WTC11 (cell line): ENCODE data around the gene SH2D6. TPM values are rescaled to one million over a fixed set of nuclear protein-coding genes. Genes with fewer than 3 reads are reported as not detected.
A peak's percentile ranks its signal among the peaks of the same experiment; 100 is the strongest.

Experiments
- ATAC-seq: fragments of 200-7000 bp; cut with Tn5 transposase; 2 replicates; pipeline ENCODE4 v1.10.0; 2021; ENCODE audit warnings: mild to moderate bottlenecking, moderate library complexity
- Bru-seq: library from RNA; stranded (reverse); fragments of 400-500 nt; gene quantifications from one replicate; lab custom pipeline; 2021; lab: Mats Ljungman, UMichigan
- CTCF ChIA-PET: fragments of 300-600 bp; sonication (Branson Sonifier 250); formaldehyde crosslinking; loops from one replicate; lab custom pipeline; 2021; ENCODE audit warnings: antibody characterized with exemption; lab: Charles Lee
- POLR2A ChIA-PET: fragments of 350-600 bp; sonication (Branson Sonifier 250); formaldehyde crosslinking; loops from one replicate; lab custom pipeline; 2021; ENCODE audit warnings: antibody characterized with exemption; lab: Charles Lee
- DNase-seq: peaks from one replicate; pipeline ENCODE4 v3.0.0; 2021; ENCODE audit warnings: low spot score
- H3K27ac Mint-ChIP-seq: 2 replicates; pipeline ENCODE4 v1.8.0; 2021; ENCODE audit warnings: mixed read lengths
- H3K27me3 Mint-ChIP-seq: 2 replicates; pipeline ENCODE4 v1.8.0; 2021; ENCODE audit warnings: low read depth, mild to moderate bottlenecking, moderate library complexity, mixed read lengths
- H3K36me3 Mint-ChIP-seq: 2 replicates; pipeline ENCODE4 v1.8.0; 2021; ENCODE audit warnings: mixed read lengths
- H3K4me1 Mint-ChIP-seq: 2 replicates; pipeline ENCODE4 v1.8.0; 2022; ENCODE audit warnings: mixed read lengths
- H3K4me3 Mint-ChIP-seq: 2 replicates; pipeline ENCODE4 v1.8.0; 2021; ENCODE audit warnings: mild to moderate bottlenecking, moderate library complexity, mixed read lengths
- H3K9me3 Mint-ChIP-seq: 2 replicates; pipeline ENCODE4 v1.8.0; 2021; ENCODE audit warnings: mixed read lengths
- CBFB ChIP-seq: sonication (generic); formaldehyde crosslinking; IDR thresholded peaks from 2 replicates; pipeline ENCODE4 v1.8.1; 2022; ENCODE audit warnings: mild to moderate bottlenecking, low read depth, missing genetic modification reagents
- EMX1 ChIP-seq: fragments of 250-450 bp; sonication (Bioruptor Pico); IDR thresholded peaks from 2 replicates; pipeline ENCODE4 v1.8.0; 2021; ENCODE audit warnings: mild to moderate bottlenecking
- FOXP1 ChIP-seq: sonication (generic); formaldehyde crosslinking; IDR thresholded peaks from 2 replicates; pipeline ENCODE4 v1.8.0; 2022; ENCODE audit warnings: missing genetic modification reagents, mild to moderate bottlenecking, moderate library complexity, borderline replicate concordance
- GABPB1 ChIP-seq: sonication (generic); formaldehyde crosslinking; IDR thresholded peaks from 2 replicates; pipeline ENCODE4 v1.8.1; 2023; ENCODE audit warnings: mild to moderate bottlenecking, missing genetic modification reagents
- IRF2 ChIP-seq: sonication (generic); formaldehyde crosslinking; IDR thresholded peaks from 2 replicates; pipeline ENCODE4 v1.8.0; 2022; ENCODE audit warnings: low read depth, missing genetic modification reagents, borderline replicate concordance
- NFATC4 ChIP-seq: fragments of 250-450 bp; sonication (Bioruptor Pico); IDR thresholded peaks from 2 replicates; pipeline ENCODE4 v1.9.0; 2021; ENCODE audit warnings: mild to moderate bottlenecking
- NR2C2 ChIP-seq: sonication (generic); formaldehyde crosslinking; IDR thresholded peaks from 2 replicates; pipeline ENCODE4 v1.8.0; 2022; ENCODE audit warnings: mild to moderate bottlenecking, missing genetic modification reagents
- RELA ChIP-seq: sonication (generic); formaldehyde crosslinking; IDR thresholded peaks from 2 replicates; pipeline ENCODE4 v1.8.1; 2022; ENCODE audit warnings: missing genetic modification reagents, mild to moderate bottlenecking, borderline replicate concordance
- SOX15 ChIP-seq: fragments of 250-450 bp; sonication (Bioruptor Pico); IDR thresholded peaks from 2 replicates; pipeline ENCODE4 v1.9.0; 2021; ENCODE audit warnings: mild to moderate bottlenecking
- SP1 ChIP-seq: sonication (generic); formaldehyde crosslinking; conservative IDR thresholded peaks from 2 replicates; pipeline ENCODE4 v1.8.1; 2022; ENCODE audit warnings: missing genetic modification reagents
- TCF7 ChIP-seq: sonication (generic); formaldehyde crosslinking; IDR thresholded peaks from 2 replicates; pipeline ENCODE4 v1.8.0; 2022; ENCODE audit warnings: mild to moderate bottlenecking, low read depth, missing genetic modification reagents, moderate library complexity
- TP53 ChIP-seq: sonication (generic); formaldehyde crosslinking; IDR thresholded peaks from 2 replicates; pipeline ENCODE4 v1.8.1; 2023; ENCODE audit warnings: mild to moderate bottlenecking, missing genetic modification reagents
- ZNF121 ChIP-seq: sonication (generic); formaldehyde crosslinking; IDR thresholded peaks from 2 replicates; pipeline ENCODE4 v1.8.0; 2023; ENCODE audit warnings: missing genetic modification reagents
- long read RNA-seq, 3 experiments: library from RNA in 1 of 3; library from capped mRNA in 1 of 3; library from polyadenylated mRNA in 1 of 3; unstranded in 2 of 3; stranded (forward) in 1 of 3; transcript quantifications; one replicate each; pipeline ENCODE4 v2.0.0, GENCODE V29; 2021
- total RNA-seq: library from RNA; stranded (reverse); gene quantifications from 3 replicates; pipeline ENCODE4 v1.2.3, GENCODE V29; 2021
- TF ChIP-seq, protein P1 (sequence below): sonication (generic); formaldehyde crosslinking; IDR thresholded peaks from 2 replicates; pipeline ENCODE4 v1.8.0; 2023; ENCODE audit warnings: mild to moderate bottlenecking, missing genetic modification reagents
- TF ChIP-seq, protein P2 (sequence below): sonication (generic); formaldehyde crosslinking; IDR thresholded peaks from 2 replicates; pipeline ENCODE4 v1.8.0; 2023; ENCODE audit warnings: missing genetic modification reagents
- TF ChIP-seq, protein P3 (sequence below): sonication (generic); formaldehyde crosslinking; IDR thresholded peaks from 2 replicates; pipeline ENCODE4 v1.8.0; 2022; ENCODE audit warnings: mild to moderate bottlenecking, missing genetic modification reagents
- TF ChIP-seq, protein P4 (sequence below): sonication (generic); formaldehyde crosslinking; IDR thresholded peaks from 2 replicates; pipeline ENCODE4 v1.8.1; 2022; ENCODE audit warnings: mild to moderate bottlenecking, moderate library complexity, missing genetic modification reagents
- TF ChIP-seq, protein P5 (sequence below): sonication (generic); formaldehyde crosslinking; IDR thresholded peaks from 2 replicates; pipeline ENCODE4 v1.8.0; 2022; ENCODE audit warnings: mild to moderate bottlenecking, missing genetic modification reagents
- TF ChIP-seq, protein P6 (sequence below): sonication (generic); formaldehyde crosslinking; IDR thresholded peaks from 2 replicates; pipeline ENCODE4 v1.8.1; 2023; ENCODE audit warnings: mild to moderate bottlenecking, missing genetic modification reagents

The SH2D6 gene
- total RNA-seq (0.50 to 1.2 TPM (median 0.94 TPM) in 3 replicates), Bru-seq, nascent RNA (percentile 19 among the genes with signal in this experiment)
- long read RNA-seq, experiment 1: 0 reads
- long read RNA-seq, experiment 2, partial matches to known transcripts: 0 of 1 reads
- long read RNA-seq, experiment 2, other reads (novel, unspliced or antisense): 1 of 1 reads
- long read RNA-seq, experiment 3: 0 reads

DNA sequence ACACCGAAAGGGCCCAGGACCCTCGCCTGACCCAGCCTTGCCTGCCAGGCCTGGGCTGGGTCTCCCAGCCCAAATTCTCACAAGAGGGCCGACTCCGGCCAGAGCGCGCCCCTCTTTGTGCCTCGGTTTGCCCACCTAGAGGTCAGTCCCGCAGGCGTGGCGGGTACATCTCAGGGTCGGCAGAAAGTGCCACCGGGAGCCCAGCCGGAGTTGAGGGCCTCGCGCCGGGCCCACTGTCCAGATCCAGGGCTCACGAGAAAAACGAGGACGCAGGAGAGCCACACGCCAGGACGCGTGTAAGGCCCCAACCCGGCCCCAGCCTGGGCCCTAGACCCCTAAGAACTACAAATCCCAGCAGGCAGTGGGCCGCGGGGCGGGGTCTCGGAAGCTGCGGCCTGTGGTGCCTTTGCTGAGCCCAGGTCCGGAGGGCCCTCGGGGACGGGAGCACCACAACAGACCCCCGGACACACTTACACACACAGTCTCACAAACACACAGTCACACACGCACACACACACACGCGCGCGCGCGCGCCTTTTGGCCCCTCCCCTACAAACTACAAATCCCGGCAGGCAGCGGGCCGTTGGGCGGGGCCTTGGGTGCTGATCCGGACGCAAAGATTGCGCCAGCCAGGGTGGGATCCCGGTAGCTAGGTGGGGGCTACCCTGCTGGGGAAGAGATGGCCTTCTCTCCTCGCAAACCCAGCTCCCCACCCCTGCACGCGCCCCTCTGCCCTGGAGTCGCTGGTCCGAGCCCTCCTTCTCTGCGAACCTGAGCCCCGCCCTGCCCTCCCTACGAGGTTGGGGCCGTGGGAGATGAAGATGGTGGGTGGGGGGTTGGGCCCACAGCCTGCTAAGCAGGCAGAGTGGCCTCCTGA is at the start of gene SH2D6:
SH2D6 (plus strand) TSS at position 583 of the 877 bp plus-strand sequence. CDS start 10,752 bp downstream, outside the sequence.
- peaks cover 34% of the 10 kb centered on the region for H3K4me1 Mint-ChIP-seq
- CTCF ChIA-PET: interaction anchor here (1.2 to 4.5 kb wide), 9 partner anchors 19 to 352 kb away, joined by 4 to 106 read pairs (median 5); partner anchors contain the start of genes GGCX and MAT2A

DNA sequence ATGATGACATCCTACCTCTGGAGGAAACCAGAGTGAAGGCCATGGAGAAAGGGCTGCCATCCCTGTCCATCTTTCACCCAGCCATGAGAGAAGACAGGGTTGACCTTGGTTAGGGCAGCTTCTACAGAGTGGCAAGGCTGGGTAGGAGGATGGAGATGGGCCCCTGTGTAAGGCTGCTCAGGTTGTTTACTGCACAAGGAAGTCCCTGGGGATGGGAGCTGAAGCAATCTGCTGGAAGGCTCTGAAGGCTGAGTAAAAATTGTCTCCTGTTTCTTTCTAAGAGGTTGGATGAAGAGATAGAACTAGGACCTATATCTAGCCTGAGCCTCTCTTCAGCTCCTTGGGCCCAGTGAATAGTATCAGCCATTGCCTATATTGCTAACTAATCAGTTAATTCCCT is 49.6 kb upstream of the SH2D6 start:
- ATAC-seq: no peak
- DNase-seq: no peak
- Mint-ChIP-seq H3K36me3 (peaks cover 7% of the 10 kb centered on the region), H3K4me1 (no peaks in the 10 kb centered on the region), H3K4me3 (no peak overlapping the region), H3K27me3 (no peaks in the 10 kb centered on the region), H3K27ac (no peak overlapping the region), H3K9me3 (0 out of 2 replicates have a peak, but pooled peaks cover 2% of the 10 kb centered on the region)
- POLR2A ChIA-PET: no interaction called here
- CTCF ChIA-PET: no interaction called here
- no peak for TF ChIP-seq EMX1
- no peak for TF ChIP-seq TCF7 (CRISPR knock-in tag)
- no peak for TF ChIP-seq IRF2 (CRISPR knock-in tag)
- TF ChIP-seq, protein P1, sequence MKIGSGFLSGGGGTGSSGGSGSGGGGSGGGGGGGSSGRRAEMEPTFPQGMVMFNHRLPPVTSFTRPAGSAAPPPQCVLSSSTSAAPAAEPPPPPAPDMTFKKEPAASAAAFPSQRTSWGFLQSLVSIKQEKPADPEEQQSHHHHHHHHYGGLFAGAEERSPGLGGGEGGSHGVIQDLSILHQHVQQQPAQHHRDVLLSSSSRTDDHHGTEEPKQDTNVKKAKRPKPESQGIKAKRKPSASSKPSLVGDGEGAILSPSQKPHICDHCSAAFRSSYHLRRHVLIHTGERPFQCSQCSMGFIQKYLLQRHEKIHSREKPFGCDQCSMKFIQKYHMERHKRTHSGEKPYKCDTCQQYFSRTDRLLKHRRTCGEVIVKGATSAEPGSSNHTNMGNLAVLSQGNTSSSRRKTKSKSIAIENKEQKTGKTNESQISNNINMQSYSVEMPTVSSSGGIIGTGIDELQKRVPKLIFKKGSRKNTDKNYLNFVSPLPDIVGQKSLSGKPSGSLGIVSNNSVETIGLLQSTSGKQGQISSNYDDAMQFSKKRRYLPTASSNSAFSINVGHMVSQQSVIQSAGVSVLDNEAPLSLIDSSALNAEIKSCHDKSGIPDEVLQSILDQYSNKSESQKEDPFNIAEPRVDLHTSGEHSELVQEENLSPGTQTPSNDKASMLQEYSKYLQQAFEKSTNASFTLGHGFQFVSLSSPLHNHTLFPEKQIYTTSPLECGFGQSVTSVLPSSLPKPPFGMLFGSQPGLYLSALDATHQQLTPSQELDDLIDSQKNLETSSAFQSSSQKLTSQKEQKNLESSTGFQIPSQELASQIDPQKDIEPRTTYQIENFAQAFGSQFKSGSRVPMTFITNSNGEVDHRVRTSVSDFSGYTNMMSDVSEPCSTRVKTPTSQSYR (CRISPR knock-in tag): no peak
- no peak for TF ChIP-seq SOX15
- TF ChIP-seq, protein P2, sequence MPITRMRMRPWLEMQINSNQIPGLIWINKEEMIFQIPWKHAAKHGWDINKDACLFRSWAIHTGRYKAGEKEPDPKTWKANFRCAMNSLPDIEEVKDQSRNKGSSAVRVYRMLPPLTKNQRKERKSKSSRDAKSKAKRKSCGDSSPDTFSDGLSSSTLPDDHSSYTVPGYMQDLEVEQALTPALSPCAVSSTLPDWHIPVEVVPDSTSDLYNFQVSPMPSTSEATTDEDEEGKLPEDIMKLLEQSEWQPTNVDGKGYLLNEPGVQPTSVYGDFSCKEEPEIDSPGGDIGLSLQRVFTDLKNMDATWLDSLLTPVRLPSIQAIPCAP: no peak
- TF ChIP-seq NR2C2: no peak

More for the DNA sequence above, at the start of gene SH2D6:
- Mint-ChIP-seq H3K9me3 (no peaks in the 10 kb centered on the region), H3K36me3 (no peaks in the 10 kb centered on the region), H3K27ac (peak within 1 kb of the TSS; percentile 71), H3K27me3 (no peaks in the 10 kb centered on the region), H3K4me3 (peak within 1 kb of the TSS; percentile 82)
- ATAC-seq (peak; percentile 73), DNase-seq (peak; percentile 87)
- POLR2A ChIA-PET: interaction anchor here (1.0 to 2.8 kb wide), 10 partner anchors 13 to 193 kb away, joined by 3 to 34 read pairs (median 4); partner anchors contain the start of genes C2orf68, ELMOD3, GGCX and MAT2A
- TF ChIP-seq CBFB (CRISPR knock-in tag) (no peak), NFATC4 (CRISPR knock-in tag) (no peak), ZNF121 (peak; percentile 93), TP53 (CRISPR knock-in tag) (peak; percentile 6; the same call in 1 of the 2 replicates), GABPB1 (peak; percentile 98), SP1 (peak; percentile 83), FOXP1 (CRISPR knock-in tag) (0 out of 2 replicates have a peak, but pooled peaks have one; percentile 8), RELA (CRISPR knock-in tag) (no peak)
- TF ChIP-seq, protein P1 (CRISPR knock-in tag): 0 out of 2 replicates have a peak, but pooled peaks have one; percentile 48
- TF ChIP-seq, protein P3, sequence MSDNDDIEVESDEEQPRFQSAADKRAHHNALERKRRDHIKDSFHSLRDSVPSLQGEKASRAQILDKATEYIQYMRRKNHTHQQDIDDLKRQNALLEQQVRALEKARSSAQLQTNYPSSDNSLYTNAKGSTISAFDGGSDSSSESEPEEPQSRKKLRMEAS (CRISPR knock-in tag): peak; percentile 29; the same call in 1 of the 2 replicates
- TF ChIP-seq, protein P4, sequence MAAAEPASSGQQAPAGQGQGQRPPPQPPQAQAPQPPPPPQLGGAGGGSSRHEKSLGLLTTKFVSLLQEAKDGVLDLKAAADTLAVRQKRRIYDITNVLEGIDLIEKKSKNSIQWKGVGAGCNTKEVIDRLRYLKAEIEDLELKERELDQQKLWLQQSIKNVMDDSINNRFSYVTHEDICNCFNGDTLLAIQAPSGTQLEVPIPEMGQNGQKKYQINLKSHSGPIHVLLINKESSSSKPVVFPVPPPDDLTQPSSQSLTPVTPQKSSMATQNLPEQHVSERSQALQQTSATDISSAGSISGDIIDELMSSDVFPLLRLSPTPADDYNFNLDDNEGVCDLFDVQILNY: peak; percentile 65; the same call in 1 of the 2 replicates
- TF ChIP-seq, protein P5, sequence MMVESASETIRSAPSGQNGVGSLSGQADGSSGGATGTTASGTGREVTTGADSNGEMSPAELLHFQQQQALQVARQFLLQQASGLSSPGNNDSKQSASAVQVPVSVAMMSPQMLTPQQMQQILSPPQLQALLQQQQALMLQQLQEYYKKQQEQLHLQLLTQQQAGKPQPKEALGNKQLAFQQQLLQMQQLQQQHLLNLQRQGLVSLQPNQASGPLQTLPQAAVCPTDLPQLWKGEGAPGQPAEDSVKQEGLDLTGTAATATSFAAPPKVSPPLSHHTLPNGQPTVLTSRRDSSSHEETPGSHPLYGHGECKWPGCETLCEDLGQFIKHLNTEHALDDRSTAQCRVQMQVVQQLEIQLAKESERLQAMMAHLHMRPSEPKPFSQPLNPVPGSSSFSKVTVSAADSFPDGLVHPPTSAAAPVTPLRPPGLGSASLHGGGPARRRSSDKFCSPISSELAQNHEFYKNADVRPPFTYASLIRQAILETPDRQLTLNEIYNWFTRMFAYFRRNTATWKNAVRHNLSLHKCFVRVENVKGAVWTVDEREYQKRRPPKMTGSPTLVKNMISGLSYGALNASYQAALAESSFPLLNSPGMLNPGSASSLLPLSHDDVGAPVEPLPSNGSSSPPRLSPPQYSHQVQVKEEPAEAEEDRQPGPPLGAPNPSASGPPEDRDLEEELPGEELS (CRISPR knock-in tag): 0 out of 2 replicates have a peak, but pooled peaks have one; percentile 9
- TF ChIP-seq, protein P6, sequence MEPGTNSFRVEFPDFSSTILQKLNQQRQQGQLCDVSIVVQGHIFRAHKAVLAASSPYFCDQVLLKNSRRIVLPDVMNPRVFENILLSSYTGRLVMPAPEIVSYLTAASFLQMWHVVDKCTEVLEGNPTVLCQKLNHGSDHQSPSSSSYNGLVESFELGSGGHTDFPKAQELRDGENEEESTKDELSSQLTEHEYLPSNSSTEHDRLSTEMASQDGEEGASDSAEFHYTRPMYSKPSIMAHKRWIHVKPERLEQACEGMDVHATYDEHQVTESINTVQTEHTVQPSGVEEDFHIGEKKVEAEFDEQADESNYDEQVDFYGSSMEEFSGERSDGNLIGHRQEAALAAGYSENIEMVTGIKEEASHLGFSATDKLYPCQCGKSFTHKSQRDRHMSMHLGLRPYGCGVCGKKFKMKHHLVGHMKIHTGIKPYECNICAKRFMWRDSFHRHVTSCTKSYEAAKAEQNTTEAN: peak; percentile 89
- TF ChIP-seq, all 79 proteins: peak for 10
